Glomerular endothelial cell (primary cell): ENCODE results near the gene FBXW8. TPM values are rescaled to one million over a fixed set of nuclear protein-coding genes. Genes with fewer than 3 reads are reported as not detected.

Source experiments
- DNase-seq: peaks from one replicate; pipeline ENCODE4 v3.0.0-alpha.2; 2011; ENCODE audit warnings: low read depth, low spot score; ENCODE audit errors: extremely low read depth
- total RNA-seq: library from RNA; depleted of rRNA; stranded (reverse); fragments of >200 nt; gene quantifications from 2 replicates; pipeline ENCODE4 v1.2.3, GENCODE V29; 2015

FBXW8 gene
- total RNA-seq, 1 donor from 2014 or later: 26.8 TPM

- DNase-seq: no peak
Measured at GRCh38 chr12:116885491-116885890, 25.3 kb upstream of the FBXW8 start.

- no peak for DNase-seq
Measured at GRCh38 chr12:116887244-116887643, 23.5 kb upstream of the FBXW8 start.

DNA sequence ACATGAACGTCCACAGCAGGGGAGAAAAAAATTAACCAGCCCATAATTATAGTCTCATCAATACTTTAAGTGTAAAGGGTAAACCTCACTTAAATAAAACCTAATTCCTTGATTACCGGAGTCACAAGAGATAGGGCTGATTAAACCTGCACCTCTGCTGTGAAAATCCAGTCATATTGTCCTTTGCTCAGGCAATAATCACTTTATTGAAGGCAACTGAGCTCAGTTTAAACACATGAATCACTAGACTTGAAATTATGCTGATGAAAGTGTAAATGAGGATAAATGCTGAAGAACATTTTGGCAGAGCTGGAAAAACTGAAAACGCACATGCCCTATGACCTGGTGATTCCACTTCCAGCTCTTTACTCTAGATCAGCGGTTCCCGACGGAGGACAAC, 22.9 kb upstream of the FBXW8 start:
- DNase-seq: no peak

DNA sequence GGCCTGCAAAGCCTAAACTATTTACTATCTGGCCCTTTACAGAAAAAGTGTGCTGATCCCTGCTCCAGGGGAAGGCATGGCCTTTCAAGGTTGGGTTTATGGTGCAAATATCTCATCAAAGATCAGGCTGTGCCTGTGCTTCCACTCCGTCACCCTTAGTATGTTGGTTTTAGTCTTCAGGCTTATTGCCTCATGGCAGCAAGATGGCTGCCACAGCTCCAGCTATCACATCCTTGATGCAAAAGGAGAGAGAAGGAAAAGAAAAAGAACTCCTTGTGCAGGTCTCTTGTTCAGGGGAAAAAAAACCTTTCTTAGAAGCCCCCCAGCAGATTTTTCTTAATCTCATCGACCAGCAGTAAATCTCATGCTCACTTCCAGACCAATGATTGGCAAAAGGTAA, 20.4 kb upstream of the FBXW8 start:
- DNase-seq: no peak

DNA sequence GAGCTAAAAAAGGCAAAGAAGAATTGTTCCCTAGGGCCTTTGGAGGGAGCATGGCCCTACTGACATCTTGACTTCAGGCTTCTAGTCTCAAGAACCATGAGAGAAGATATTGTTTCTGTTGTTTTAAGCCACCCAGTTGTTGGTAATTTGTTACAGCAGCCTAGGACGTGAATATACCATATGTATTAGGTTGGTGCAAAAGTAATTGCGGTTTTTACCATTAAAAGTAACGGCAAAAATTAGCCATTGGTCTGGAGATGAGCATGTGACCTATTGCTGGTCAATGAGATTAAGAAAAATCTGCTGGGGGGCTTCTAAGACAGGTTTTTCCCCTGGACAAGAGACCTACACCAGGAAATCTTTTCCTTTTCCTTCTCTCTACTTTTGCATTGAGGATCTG, 19.7 kb upstream of the FBXW8 start:
- no peak for DNase-seq

GRCh38 chr12:116892349-116893140, 18.2 kb upstream of the FBXW8 start:
- no peak for DNase-seq

GRCh38 chr12:116894913-116895312, 15.8 kb upstream of the FBXW8 start:
- DNase-seq: no peak

- DNase-seq: no peak
Measured at GRCh38 chr12:116896411-116896924, 14.3 kb upstream of the FBXW8 start.

- no peak for DNase-seq
Measured at GRCh38 chr12:116897476-116897875, 13.3 kb upstream of the FBXW8 start.

DNA sequence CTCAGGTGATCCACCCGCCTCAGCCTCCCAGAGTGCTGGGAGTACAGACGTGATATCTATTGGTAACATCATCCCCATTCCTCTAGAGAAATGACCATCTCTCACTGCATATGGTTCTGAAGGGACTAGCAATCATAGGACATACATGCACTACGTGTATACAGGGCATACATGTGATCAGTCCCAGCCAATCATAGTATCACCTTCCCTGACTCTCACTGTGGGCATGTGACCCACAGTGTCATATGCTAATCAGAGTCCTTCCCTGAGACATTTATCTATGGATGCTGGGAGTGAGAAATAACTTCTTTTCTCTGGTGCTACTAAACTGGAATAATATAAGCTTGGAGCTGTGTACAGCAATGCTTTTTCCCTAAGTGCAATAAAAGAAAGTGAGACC, 12.1 kb upstream of the FBXW8 start:
- DNase-seq: no peak

DNA sequence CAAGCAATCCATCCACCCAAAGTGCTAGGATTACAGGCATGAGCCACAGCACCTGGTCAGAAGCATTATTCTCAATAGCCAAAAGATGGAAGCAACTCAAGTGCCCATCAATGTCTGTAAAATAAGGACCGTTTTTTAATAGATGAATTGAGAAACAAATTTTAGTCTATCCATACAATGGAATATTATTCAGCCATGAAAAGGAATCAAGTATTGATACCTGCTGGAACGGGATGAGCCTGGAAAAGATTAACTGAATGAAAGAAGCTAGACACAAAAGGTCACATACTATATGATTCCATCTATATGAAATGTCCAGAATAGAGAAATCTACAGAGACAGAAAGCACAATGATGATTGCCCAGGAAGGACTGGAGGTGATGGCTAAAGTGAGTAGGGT, 9.1 kb upstream of the FBXW8 start:
- no peak for DNase-seq

GRCh38 chr12:116903818-116904217, 6.9 kb upstream of the FBXW8 start:
- DNase-seq: no peak

GRCh38 chr12:116906285-116906684, 4.5 kb upstream of the FBXW8 start:
- DNase-seq: no peak

GRCh38 chr12:116910280-116910644, 488 bp upstream of the FBXW8 start:
- DNase-seq: no peak

GRCh38 chr12:116915326-116915725, 4.6 kb downstream of the FBXW8 start:
- no peak for DNase-seq

GRCh38 chr12:116916122-116916521, 5.4 kb downstream of the FBXW8 start:
- no peak for DNase-seq

DNA sequence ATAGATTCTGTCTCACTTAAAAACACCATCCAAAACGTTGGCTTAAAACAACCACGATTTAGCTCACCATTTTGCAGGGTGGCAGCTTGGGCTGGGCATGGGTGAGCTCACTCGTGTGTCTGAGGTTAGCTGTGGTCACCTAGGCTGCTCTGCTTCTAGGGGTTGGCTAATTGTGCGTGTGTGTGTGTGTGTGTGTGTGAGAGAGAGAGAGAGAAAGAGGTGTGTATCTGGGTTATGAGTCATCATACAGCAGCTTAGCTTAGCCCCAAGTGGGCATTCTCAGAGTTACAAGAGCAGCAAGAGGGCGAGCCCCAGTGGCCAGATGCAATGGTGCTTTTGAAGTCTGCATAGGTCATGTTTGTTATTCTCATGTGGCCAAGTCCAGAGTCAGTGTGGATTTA, 6.0 kb downstream of the FBXW8 start:
- DNase-seq: no peak

GRCh38 chr12:116918464-116918863, 7.7 kb downstream of the FBXW8 start:
- no peak for DNase-seq

DNA sequence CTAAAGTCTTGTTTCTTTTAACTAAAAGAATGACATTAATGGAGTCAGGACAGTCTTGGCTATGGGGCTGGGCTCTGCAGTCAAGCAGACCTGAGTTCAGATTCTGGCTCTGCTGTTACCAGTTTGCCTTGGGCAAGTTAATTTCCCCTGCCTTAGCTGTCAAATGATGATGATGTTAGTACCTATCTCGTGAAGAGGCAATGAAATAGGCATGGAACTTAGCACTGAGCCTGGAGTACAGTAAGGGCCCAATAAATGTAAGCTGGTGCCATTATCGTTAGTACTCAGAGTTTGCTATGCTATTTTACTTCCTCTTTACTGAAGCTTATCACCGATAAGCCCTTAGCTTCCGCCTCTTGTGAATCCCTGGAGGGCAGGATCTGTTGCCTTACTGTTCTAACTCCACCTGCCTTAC, 8.5 kb downstream of the FBXW8 start:
- DNase-seq: no peak

- DNase-seq: no peak
Measured at GRCh38 chr12:116919706-116920485, 9.1 kb downstream of the FBXW8 start.

GRCh38 chr12:116920939-116921338, 10.2 kb downstream of the FBXW8 start:
- DNase-seq: no peak
